Stimulated activated CD4-positive, alpha-beta T cell treated with anti-CD3 and anti-CD28 coated beads, Interleukin-1b, Interleukin-23, amount 100 ng/mL, for 24 hours (primary cell): ENCODE results near the gene ATG16L1.

Experiments used
- DNase-seq, 4 experiments: peaks; one replicate each; pipeline ENCODE4 v3.0.0-alpha.2; 2020; ENCODE audit warnings: low read depth in 4 of 4, low spot score in 1 of 4

ATG16L1 gene

GRCh38 chr2:233288663-233289062 lies 37.2 kb downstream of the ATG16L1 start:
- no peak for DNase-seq

GRCh38 chr2:233289648-233290047 lies 38.2 kb downstream of the ATG16L1 start:
- no peak for DNase-seq

- DNase-seq = no peak
Observed at GRCh38 chr2:233290051-233290845, 38.8 kb downstream of the ATG16L1 start.

- DNase-seq = no peak
Observed at GRCh38 chr2:233295891-233296290, 44.4 kb downstream of the ATG16L1 start.

- no peak for DNase-seq
Observed at GRCh38 chr2:233297076-233297475, 45.6 kb downstream of the ATG16L1 start.

- DNase-seq = no peak
Observed at GRCh38 chr2:233300401-233300800, 48.9 kb downstream of the ATG16L1 start.

- no peak for DNase-seq
Observed at GRCh38 chr2:233301248-233301647, 49.8 kb downstream of the ATG16L1 start.

GRCh38 chr2:233301811-233302210 lies 50.3 kb downstream of the ATG16L1 start:
- no peak for DNase-seq

GRCh38 chr2:233303252-233303651 lies 51.8 kb downstream of the ATG16L1 start:
- no peak for DNase-seq

GRCh38 chr2:233307565-233307964 lies 56.1 kb downstream of the ATG16L1 start, which contains the start of gene SAG:
Gene SAG, plus strand, starts transcription at chr2:233307816. Its CDS starts 1,374 bp downstream, at chr2:233309190.
- DNase-seq = no peak

GRCh38 chr2:233311241-233311926 lies 59.9 kb downstream of the ATG16L1 start:
- no peak for DNase-seq

GRCh38 chr2:233312874-233313273 lies 61.4 kb downstream of the ATG16L1 start:
- no peak for DNase-seq

GRCh38 chr2:233314180-233314925 lies 62.9 kb downstream of the ATG16L1 start:
- no peak for DNase-seq

- no peak for DNase-seq
Observed at GRCh38 chr2:233317196-233317943, 65.9 kb downstream of the ATG16L1 start.

GRCh38 chr2:233319256-233319655 lies 67.8 kb downstream of the ATG16L1 start:
- no peak for DNase-seq

GRCh38 chr2:233320470-233320869 lies 69.0 kb downstream of the ATG16L1 start:
- no peak for DNase-seq

- DNase-seq = no peak
Observed at GRCh38 chr2:233321166-233321565, 69.7 kb downstream of the ATG16L1 start.

GRCh38 chr2:233323851-233324250 lies 72.4 kb downstream of the ATG16L1 start:
- DNase-seq = no peak

- DNase-seq = no peak
Observed at GRCh38 chr2:233325256-233325655, 73.8 kb downstream of the ATG16L1 start.

- DNase-seq = no peak
Observed at GRCh38 chr2:233325814-233326213, 74.3 kb downstream of the ATG16L1 start.

- DNase-seq = no peak
Observed at GRCh38 chr2:233326500-233326899, 75.0 kb downstream of the ATG16L1 start.
